Heart right ventricle (tissue), 16 donors: Measurements from ENCODE around the gene BACE1-AS. TPM values are rescaled to one million over a fixed set of nuclear protein-coding genes. Genes with fewer than 3 reads are reported as not detected.

Source experiments
- ATAC-seq, 8 donors: fragments of 200-7000 bp; cut with Tn5 transposase; one replicate each; pipeline ENCODE4 v1.9.1; 2020; ENCODE audit warnings: mild to moderate bottlenecking in 8 of 8, moderate library complexity in 8 of 8, moderate number of reproducible peaks in 1 of 8
- DNase-seq, 2 donors: peaks; one replicate each; pipeline ENCODE4 v3.0.0-alpha.2; 2020
- H3K27ac ChIP-seq, 10 donors: fragments of 200-600 bp; sonication (generic) in 2 of 10; one replicate each; pipeline versions ENCODE4 v1.5.0 to v1.8.0; 2020 to 2022; ENCODE audit warnings: mild to moderate bottlenecking in 3 of 10
- H3K27me3 ChIP-seq, 7 donors: fragments of 200-600 bp; one replicate each; pipeline ENCODE4 v1.8.0; 2021 to 2022; ENCODE audit warnings: mild to moderate bottlenecking in 2 of 7
- H3K36me3 ChIP-seq, 9 donors: fragments of 200-600 bp; sonication (generic) in 1 of 9; one replicate each; pipeline versions ENCODE4 v1.5.0 to v1.8.0; 2020 to 2022; ENCODE audit warnings: mild to moderate bottlenecking in 2 of 9
- H3K4me1 ChIP-seq, 9 donors: fragments of 200-600 bp; sonication (generic) in 1 of 9; one replicate each; pipeline versions ENCODE4 v1.5.0 to v1.8.0; 2020 to 2022; ENCODE audit warnings: mild to moderate bottlenecking in 4 of 9
- H3K4me3 ChIP-seq, 10 donors: fragments of 200-600 bp; sonication (generic) in 2 of 10; one replicate each; pipeline versions ENCODE4 v1.5.0 to v1.8.0; 2020 to 2022; ENCODE audit warnings: mild to moderate bottlenecking in 7 of 10, moderate library complexity in 2 of 10
- H3K9me3 ChIP-seq, 11 donors: fragments of 200-600 bp in 10 of 11; sonication (generic) in 2 of 11; one replicate each; pipeline versions ENCODE4 v1.5.0 to v1.8.0; 2013 to 2022; ENCODE audit warnings: mild to moderate bottlenecking in 2 of 11, control low read depth in 1 of 11, moderate library complexity in 1 of 11
- WGBS, 2 donors: extraction: QIAGEN DNeasy Blood & Tissue Kit; methylation state at CpG; one replicate each; pipeline ENCODE4 v1.1.7; 2013; ENCODE audit warnings: inconsistent platforms in 1 of 2; 5-methylcytosine and 5-hydroxymethylcytosine counted together
- intact Hi-C, 10 donors: fragments of 100-400 bp; cut with DNase I; formaldehyde crosslinking; loops; one replicate each; pipeline versions ENCODE4 v1.11.1 to v1.14.2; 2022
- polyA plus RNA-seq, 2 donors: library from polyadenylated mRNA; stranded (reverse); fragments of 200-250 nt; gene quantifications; one replicate each; pipeline ENCODE4 v1.2.3, GENCODE V29; 2013
- total RNA-seq, 10 donors: library from RNA; stranded (reverse); fragmentation: NEBNext Ultra II Directional in 3 of 10; extraction: Animal tissue kit (Norgen Biotek cat#: 25700) in 3 of 10; gene quantifications; one replicate each; pipeline versions ENCODE4 v1.2.1 to v1.2.4, GENCODE V29; 2021 to 2023
- TF ChIP-seq, protein P1 (sequence below), 9 donors: fragments of 200-600 bp; sonication (generic) in 2 of 9; IDR thresholded peaks; one replicate each; pipeline versions ENCODE4 v1.5.0 to v1.8.0; 2021 to 2022; ENCODE audit warnings: antibody characterized with exemption in 9 of 9, mild to moderate bottlenecking in 5 of 9, moderate library complexity in 1 of 9
- donor health status: Arrhythmogenic right ventricular cardiomyopathy.
- donor health status: ischemic (EF 13 %, LVEDD 7.1; RV severe dilation, severe dysfunction).
- donor health status: healthy with polysubstance abuse.
- donor health status: DM: no; HTN: yes; CAD: no.
- donor health status: DM: no; HTN: no; CAD: no.
- donor health status: ischemic (EF 25% LVEDD 6.9; RV normal size, moderate dysfunction).
- donor health status: ischemic (EF 25% LVEDD 5.7; RV mildly dilated, moderate dysfunction).
- donor health status: healthy.
- donor health status: DM: yes; HTN: yes; CAD: no.
- donor health status: Ischemic cardiomyopathy.
- donor health status: ischemic (EF 35%, LVEDD 5.7; RV mildly dilated, moderate dysfunction).
- donor health status: nonischemic (EF 11% LVEDD 7.7; RV severe dilation, severe dysfunction).
- donor health status: DM: yes; HTN: yes; CAD: no.
- donor health status: PGD.
- donor health status: ischemic (EF 29% LVEDD 5.4; RV normal size, mild dysfunction).
- donor health status: nonischemic (EF 23%, LVEDD 6.1; RV moderate dilation, normal function).

Gene BACE1-AS
- total and polyA plus RNA-seq, 12 donors = 3.9 to 20.0 (median 11.9) TPM

DNA sequence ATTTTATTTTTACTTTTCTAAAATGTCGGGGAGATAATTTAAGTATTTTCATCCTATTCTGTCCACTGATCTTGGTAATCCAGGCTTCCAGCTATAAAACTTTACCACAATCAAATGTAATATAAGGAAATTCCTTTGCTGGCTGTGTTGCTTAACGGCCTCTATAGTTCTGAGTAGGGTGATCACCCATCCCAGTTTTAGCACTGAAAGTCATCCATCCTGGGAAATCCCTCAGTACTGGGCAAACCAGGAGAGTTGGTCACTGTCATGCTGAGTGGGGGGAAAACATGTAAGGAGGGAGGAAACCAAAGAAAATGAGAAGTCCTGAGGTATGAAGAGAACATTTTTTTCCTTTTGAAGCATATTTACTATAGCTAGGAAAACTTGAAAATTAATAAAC lies 12.8 kb upstream of the BACE1-AS start:
- no peak for DNase-seq
- peaks cover 0 to 10% (median 0%) of the 10 kb centered on the region in 9 donors for H3K4me1 ChIP-seq
- 86 to 89% methylated on average over 2 of the region's 2 CpGs for WGBS, 2 donors
- ATAC-seq = no peak
- H3K27me3 ChIP-seq = no peaks in the 10 kb centered on the region
- H3K36me3 ChIP-seq = peaks cover 0 to 70% (median 28%) of the 10 kb centered on the region in 9 donors
- intact Hi-C loops = no loop called here
- H3K4me3 ChIP-seq = no peak overlapping the region
- peaks cover 0 to 4% (median 0%) of the 10 kb centered on the region in 11 donors for H3K9me3 ChIP-seq
- TF ChIP-seq, protein P1, sequence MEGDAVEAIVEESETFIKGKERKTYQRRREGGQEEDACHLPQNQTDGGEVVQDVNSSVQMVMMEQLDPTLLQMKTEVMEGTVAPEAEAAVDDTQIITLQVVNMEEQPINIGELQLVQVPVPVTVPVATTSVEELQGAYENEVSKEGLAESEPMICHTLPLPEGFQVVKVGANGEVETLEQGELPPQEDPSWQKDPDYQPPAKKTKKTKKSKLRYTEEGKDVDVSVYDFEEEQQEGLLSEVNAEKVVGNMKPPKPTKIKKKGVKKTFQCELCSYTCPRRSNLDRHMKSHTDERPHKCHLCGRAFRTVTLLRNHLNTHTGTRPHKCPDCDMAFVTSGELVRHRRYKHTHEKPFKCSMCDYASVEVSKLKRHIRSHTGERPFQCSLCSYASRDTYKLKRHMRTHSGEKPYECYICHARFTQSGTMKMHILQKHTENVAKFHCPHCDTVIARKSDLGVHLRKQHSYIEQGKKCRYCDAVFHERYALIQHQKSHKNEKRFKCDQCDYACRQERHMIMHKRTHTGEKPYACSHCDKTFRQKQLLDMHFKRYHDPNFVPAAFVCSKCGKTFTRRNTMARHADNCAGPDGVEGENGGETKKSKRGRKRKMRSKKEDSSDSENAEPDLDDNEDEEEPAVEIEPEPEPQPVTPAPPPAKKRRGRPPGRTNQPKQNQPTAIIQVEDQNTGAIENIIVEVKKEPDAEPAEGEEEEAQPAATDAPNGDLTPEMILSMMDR (IDR thresholded peaks at IDR 0.05) = no peak
- no peak overlapping the region for H3K27ac ChIP-seq

- peaks cover 0 to 79% (median 37%) of the 10 kb centered on the region in 9 donors for H3K36me3 ChIP-seq
- H3K27ac ChIP-seq = peak overlapping the region in 1 of 10 donors; percentile 58
- peak overlapping the region in 1 of 10 donors; percentile 17 for H3K4me3 ChIP-seq
- DNase-seq (no peak), ATAC-seq (no peak)
- no peaks in the 10 kb centered on the region for H3K9me3 ChIP-seq
- WGBS, 2 donors = 72 to 77% methylated on average over 4 of the region's 4 CpGs
- intact Hi-C loops = no loop called here
- TF ChIP-seq, protein P1 (IDR thresholded peaks at IDR 0.05) = no peak
- H3K4me1 ChIP-seq = peaks cover 0 to 7% (median 0%) of the 10 kb centered on the region in 9 donors
- H3K27me3 ChIP-seq = no peaks in the 10 kb centered on the region
These were observed 11.3 kb upstream of the BACE1-AS start for GRCh38 chr11:117279711-117280376.

DNA sequence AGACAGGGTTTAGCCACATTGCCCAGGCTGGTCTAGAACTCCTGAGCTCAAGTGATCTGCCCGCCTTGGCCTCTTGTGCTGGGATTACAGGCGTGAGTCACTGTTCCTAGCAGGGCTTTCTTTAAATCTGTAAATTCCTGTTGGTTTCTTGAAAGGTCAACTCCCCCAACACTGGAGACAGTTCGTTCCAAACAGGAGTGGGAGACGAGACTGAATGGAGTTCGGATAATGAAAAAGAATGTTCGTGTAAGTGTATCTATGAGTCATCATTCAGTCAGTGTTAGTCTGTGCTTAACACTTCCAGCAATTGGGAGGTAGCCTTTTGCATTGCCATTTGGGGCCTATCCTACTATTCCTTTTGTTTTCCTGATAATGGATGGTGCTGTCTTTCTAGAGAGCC lies 10.0 kb upstream of the BACE1-AS start:
- intact Hi-C loops = no loop called here
- DNase-seq (no peak), ATAC-seq (peak in 3 of 8 donors; percentile 8 to 66 (median 26))
- Histone ChIP-seq H3K27me3 (no peaks in the 10 kb centered on the region), H3K4me1 (peaks cover 0 to 7% (median 0%) of the 10 kb centered on the region in 9 donors), H3K27ac (peak overlapping the region in 1 of 10 donors; percentile 13), H3K9me3 (no peaks in the 10 kb centered on the region), H3K4me3 (no peak overlapping the region), H3K36me3 (peaks cover 0 to 79% (median 34%) of the 10 kb centered on the region in 9 donors)
- TF ChIP-seq, protein P1 (IDR thresholded peaks at IDR 0.05) = no peak
- 72 to 80% methylated on average over 6 of the region's 6 CpGs for WGBS, 2 donors

GRCh38 chr11:117281869-117282268 lies 9.3 kb upstream of the BACE1-AS start:
- WGBS, 2 donors = 95 to 96% methylated on average over 7 of the region's 7 CpGs
- H3K27ac ChIP-seq = peak overlapping the region in 1 of 10 donors; percentile 34
- peak in 1 of 8 donors; percentile 50 for ATAC-seq
- TF ChIP-seq, protein P1 (IDR thresholded peaks at IDR 0.05) = no peak
- H3K4me1 ChIP-seq = peaks cover 0 to 7% (median 0%) of the 10 kb centered on the region in 9 donors
- no peaks in the 10 kb centered on the region for H3K9me3 ChIP-seq
- peaks cover 0 to 79% (median 33%) of the 10 kb centered on the region in 9 donors for H3K36me3 ChIP-seq
- DNase-seq = no peak
- no peak overlapping the region for H3K4me3 ChIP-seq
- intact Hi-C loops = no loop called here
- no peaks in the 10 kb centered on the region for H3K27me3 ChIP-seq
